DND-41 (cell line): ENCODE data around the gene DTYMK.

Source experiments
- ATAC-seq: fragments of 200-7000 bp; cut with Tn5 transposase; 3 replicates; pipeline ENCODE4 v1.9.1; 2021; ENCODE audit warnings: low read depth; ENCODE audit not compliant: insufficient read depth
- DNase-seq: peaks from one replicate; pipeline ENCODE4 v3.0.0-alpha.2; 2020
- H2AFZ ChIP-seq: 2 replicates; pipeline ENCODE4 v1.6.0; 2012; ENCODE audit warnings: low read depth, low read length
- H3K27ac ChIP-seq: 2 replicates; pipeline ENCODE4 v1.5.1; 2012; ENCODE audit warnings: low read length, inconsistent platforms
- H3K27me3 ChIP-seq: fragments of 200-600 bp; sonication (generic); 2 replicates; pipeline ENCODE4 v1.6.0; 2012; ENCODE audit warnings: low read length, mild to moderate bottlenecking, inconsistent platforms; ENCODE audit not compliant: insufficient read depth, poor library complexity
- H3K36me3 ChIP-seq: 2 replicates; pipeline ENCODE4 v1.5.1; 2012; ENCODE audit warnings: low read length, inconsistent platforms; ENCODE audit not compliant: insufficient read depth
- H3K4me1 ChIP-seq: 2 replicates; pipeline ENCODE4 v1.5.1; 2012; ENCODE audit warnings: mild to moderate bottlenecking, low read length; ENCODE audit not compliant: insufficient read depth
- H3K4me2 ChIP-seq: 2 replicates; pipeline ENCODE4 v1.6.0; 2012; ENCODE audit warnings: mild to moderate bottlenecking, moderate library complexity, low read length, inconsistent platforms; ENCODE audit not compliant: insufficient read depth
- H3K4me3 ChIP-seq, 2 experiments: fragments of 200-600 bp in 1 of 2; shearing (Covaris generic) in 1 of 2; 2 replicates each; pipeline ENCODE4 v1.5.1; 2012 to 2016; ENCODE audit warnings: inconsistent platforms in 2 of 2, low read length in 2 of 2, mild to moderate bottlenecking in 2 of 2, low read depth in 1 of 2, moderate library complexity in 1 of 2
- H3K79me2 ChIP-seq: 2 replicates; pipeline ENCODE4 v1.6.0; 2012; ENCODE audit warnings: low read length, inconsistent platforms; ENCODE audit not compliant: insufficient read depth
- H3K9ac ChIP-seq: 2 replicates; pipeline ENCODE4 v1.6.0; 2012; ENCODE audit warnings: low read depth, mild to moderate bottlenecking, inconsistent platforms, low read length, moderate library complexity
- H3K9me3 ChIP-seq: 2 replicates; pipeline ENCODE4 v1.5.1; 2012; ENCODE audit warnings: low read length, moderate library complexity, mild to moderate bottlenecking, inconsistent platforms; ENCODE audit not compliant: insufficient read depth, severe bottlenecking
- H4K20me1 ChIP-seq: 2 replicates; pipeline ENCODE4 v1.6.0; 2012; ENCODE audit warnings: low read length; ENCODE audit not compliant: insufficient read depth
- CTCF ChIP-seq: IDR thresholded peaks from 2 replicates; pipeline ENCODE4 v1.5.1; 2012; ENCODE audit warnings: borderline replicate concordance, low read length, moderate library complexity, mild to moderate bottlenecking; ENCODE audit not compliant: poor library complexity, severe bottlenecking; ENCODE audit errors: extremely low read depth
- EZH2 ChIP-seq: IDR thresholded peaks from 3 replicates; pipeline ENCODE4 v1.6.1; 2012; ENCODE audit warnings: borderline replicate concordance, low read depth, mild to moderate bottlenecking, moderate library complexity, low read length, inconsistent platforms; ENCODE audit not compliant: severe bottlenecking

Gene DTYMK

GRCh38 chr2:241657786-241658254, 28.8 kb downstream of the DTYMK start:
- DNase-seq (no peak), ATAC-seq (no peak)
- Histone ChIP-seq H2AFZ (no peak overlapping the region), H3K36me3 (peaks cover 89% of the 10 kb centered on the region), H3K27me3 (no peaks in the 10 kb centered on the region), H3K4me1 (no peaks in the 10 kb centered on the region), H3K4me3 (no peak overlapping the region), H3K9ac (no peak overlapping the region), H3K9me3 (no peaks in the 10 kb centered on the region), H3K79me2 (peaks cover 7% of the 10 kb centered on the region; the same call in 1 of the 2 replicates), H4K20me1 (peaks cover 21% of the 10 kb centered on the region), H3K4me2 (no peak overlapping the region), H3K27ac (no peak overlapping the region)
- TF ChIP-seq CTCF (no peak), EZH2 (no peak)

- Histone ChIP-seq H3K27ac (no peak overlapping the region), H3K4me1 (no peaks in the 10 kb centered on the region), H2AFZ (no peak overlapping the region), H3K4me3 (no peak overlapping the region), H3K79me2 (peaks cover 22% of the 10 kb centered on the region), H3K36me3 (peaks cover 95% of the 10 kb centered on the region), H4K20me1 (peaks cover 35% of the 10 kb centered on the region), H3K27me3 (no peaks in the 10 kb centered on the region), H3K4me2 (no peak overlapping the region), H3K9me3 (no peaks in the 10 kb centered on the region), H3K9ac (no peak overlapping the region)
- TF ChIP-seq CTCF (no peak), EZH2 (no peak)
- DNase-seq, result no peak
- no peak for ATAC-seq
Measured at GRCh38 chr2:241656190-241656741, 30.3 kb downstream of the DTYMK start.

GRCh38 chr2:241655516-241656189, 31.0 kb downstream of the DTYMK start:
- Histone ChIP-seq H3K27me3 (no peaks in the 10 kb centered on the region), H3K79me2 (peaks cover 28% of the 10 kb centered on the region), H3K4me3 (no peak overlapping the region), H3K4me2 (no peak overlapping the region), H3K9ac (no peak overlapping the region), H3K27ac (no peak overlapping the region), H4K20me1 (peaks cover 39% of the 10 kb centered on the region), H3K9me3 (no peaks in the 10 kb centered on the region), H3K36me3 (peaks cover 95% of the 10 kb centered on the region), H2AFZ (no peak overlapping the region), H3K4me1 (no peaks in the 10 kb centered on the region)
- DNase-seq (no peak), ATAC-seq (no peak)
- TF ChIP-seq EZH2 (no peak), CTCF (no peak)
